HG03565 (cell line): ENCODE measurements around the gene RAB26.

Experiments
- ATAC-seq: cut with Tn5 transposase; IDR thresholded peaks from one replicate; pipeline ENCODE4 v1.9.1; 2021; ENCODE audit warnings: mild to moderate bottlenecking, moderate library complexity; ENCODE audit not compliant: unreplicated experiment

The RAB26 gene

DNA sequence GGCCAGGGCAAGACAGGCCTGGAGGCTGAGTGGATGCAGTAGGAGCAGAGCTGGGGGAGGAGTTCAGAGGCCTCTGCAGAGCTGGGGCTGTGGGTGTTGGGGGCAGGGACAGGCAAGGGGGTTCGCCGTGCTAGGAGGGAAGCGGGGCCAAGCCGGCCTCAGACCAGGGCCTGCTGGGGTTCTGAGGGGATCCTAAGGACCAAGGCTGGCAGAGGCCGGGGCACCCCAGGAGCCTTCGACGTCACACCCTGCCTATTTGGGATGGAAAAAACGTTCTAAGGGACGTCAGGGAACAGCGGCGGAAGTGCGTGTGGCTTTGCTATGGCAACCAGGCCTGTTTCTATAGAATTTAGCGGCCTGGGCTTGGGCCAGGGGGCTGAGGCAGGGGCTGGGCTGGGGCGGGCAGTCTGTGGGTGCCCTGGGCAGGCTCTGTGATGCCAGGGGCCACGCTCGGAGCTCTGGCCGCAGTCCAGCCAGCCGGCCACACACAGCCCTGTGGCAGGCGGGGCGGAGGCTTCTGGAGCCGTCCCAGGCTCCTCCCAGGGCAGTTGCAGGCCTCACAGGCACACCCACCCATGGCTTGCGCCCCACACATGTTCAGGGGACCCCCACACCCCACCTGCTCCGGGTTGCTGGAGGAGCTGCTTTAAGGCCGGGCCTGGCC is 10.9 kb downstream of the RAB26 start:
- ATAC-seq = no peak

DNA sequence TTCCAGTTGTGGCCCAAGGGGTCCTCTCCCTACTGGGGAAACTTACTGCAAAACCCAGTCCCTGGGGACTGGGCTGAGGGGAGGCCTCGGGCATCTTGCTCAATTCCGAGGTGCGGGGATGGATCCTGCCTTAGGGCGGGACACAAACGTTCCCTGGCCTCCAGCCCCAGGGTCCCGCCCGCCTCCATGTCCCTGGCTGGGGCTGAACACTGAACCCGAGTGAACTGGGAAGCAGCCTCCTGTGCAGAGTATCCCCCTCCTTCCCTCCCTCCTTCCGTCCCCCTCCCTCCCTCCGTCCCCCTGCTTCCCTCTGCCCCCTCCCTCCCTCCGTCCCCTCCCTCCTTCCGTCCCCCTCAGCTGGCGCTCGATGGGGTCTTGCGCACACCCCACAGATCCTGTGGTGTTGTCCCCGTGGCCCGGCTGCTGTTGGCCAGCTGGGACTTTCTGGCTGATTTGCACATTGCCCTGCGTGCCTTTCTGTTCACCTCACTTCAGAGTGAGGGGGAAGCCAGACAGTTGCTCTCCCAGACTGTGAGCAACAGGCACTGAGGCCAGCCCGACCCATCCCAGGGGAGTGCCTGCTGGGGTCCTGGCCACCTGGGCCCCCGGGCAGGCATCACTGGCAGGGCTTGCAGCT is 12.6 kb downstream of the RAB26 start:
- no peak for ATAC-seq

DNA sequence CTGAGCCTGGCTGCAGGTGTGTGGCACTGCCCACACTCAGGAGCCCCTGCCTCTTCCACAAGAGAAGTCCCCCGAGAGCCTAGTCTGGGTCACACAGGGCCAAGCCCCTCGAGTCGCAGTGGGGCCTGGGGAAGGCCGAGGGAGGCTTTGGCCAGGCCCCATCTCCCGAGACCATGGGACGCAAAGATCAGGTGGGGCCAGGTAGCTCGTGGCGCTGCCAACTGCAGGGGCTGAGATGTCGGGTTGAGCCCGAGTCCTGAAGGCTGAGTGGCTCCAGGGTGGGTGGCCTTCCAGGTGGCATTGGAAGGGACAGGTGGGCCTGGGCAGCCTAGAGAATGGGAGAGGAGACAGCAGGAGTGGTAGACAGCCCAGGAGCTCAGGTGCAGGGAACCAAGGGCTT is 13.5 kb downstream of the RAB26 start:
- no peak for ATAC-seq

DNA sequence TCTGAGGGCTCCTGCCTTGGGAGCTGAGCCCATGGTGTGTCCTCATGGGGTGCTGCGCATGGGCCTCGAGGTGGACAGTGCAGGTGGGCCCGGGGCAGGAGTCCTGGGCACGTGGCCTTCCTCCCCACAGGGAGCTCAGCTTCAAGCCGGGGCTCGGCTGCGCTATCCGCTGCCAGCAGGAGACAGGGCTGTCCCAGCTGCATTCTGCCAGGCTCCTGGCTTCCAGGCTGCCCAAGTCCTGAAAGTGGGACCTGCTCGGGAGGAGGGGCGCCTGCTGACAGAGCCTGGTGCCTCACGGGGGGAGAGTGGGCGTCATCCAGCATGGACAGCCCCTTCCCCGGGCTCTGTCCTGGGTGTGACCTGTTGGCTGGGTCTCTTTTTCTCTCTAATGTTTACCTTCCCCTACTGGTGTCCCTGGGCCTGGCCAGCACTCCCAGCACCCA is 14.3 kb downstream of the RAB26 start:
- no peak for ATAC-seq

DNA sequence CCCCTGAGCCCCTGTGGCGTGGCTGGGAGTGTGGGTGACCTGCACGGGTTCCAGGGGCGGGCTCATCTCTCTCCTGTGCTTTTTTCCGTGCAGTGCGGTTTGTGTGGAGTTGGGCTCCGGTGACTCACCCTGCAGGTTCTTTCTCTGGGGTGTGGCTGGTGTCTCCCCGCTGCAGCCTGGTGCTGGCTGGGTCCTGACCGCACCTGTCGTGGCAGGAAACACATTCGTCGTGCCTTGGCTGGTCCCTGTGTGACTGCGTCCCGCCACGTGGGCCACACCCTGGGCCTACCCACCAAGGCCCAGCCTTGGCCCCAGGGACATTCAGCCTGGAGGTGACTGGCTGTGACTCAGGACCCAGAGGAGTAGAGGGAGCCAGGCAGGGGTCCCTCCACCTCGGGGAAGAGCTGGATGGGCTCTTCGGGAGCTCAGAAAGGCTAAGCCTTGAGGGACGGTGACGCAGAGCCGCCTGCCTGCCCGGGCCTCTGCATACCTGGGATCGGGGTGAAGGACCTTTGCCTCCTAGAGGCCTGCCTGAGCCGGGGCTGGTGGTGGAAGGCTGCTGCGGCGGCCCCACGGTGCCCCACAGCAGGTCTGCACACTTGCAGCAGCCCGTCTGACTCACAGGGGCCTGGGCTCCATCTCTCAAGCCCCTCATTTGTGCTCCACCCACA is 14.9 kb downstream of the RAB26 start:
- no peak for ATAC-seq

DNA sequence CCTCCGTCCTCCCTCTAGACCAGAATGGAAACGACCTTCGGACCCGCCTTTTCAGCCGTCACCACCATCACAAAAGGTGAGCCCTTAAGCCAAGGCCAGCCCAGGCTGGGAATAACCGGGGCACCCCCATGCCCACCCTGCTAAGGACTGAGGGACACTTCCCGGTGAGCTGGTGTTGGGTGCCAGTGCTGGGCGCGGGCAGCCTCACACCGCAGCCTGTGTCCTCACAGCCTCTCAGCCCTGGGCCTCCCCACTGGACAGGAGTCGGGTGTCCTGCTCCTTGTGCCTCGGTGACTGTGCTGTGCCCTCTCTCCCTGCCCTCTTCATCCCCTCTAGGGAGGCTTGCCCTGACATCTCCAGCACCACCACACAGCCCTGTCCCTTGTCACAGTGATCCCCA is 17.4 kb downstream of the RAB26 start:
- ATAC-seq = no peak

DNA sequence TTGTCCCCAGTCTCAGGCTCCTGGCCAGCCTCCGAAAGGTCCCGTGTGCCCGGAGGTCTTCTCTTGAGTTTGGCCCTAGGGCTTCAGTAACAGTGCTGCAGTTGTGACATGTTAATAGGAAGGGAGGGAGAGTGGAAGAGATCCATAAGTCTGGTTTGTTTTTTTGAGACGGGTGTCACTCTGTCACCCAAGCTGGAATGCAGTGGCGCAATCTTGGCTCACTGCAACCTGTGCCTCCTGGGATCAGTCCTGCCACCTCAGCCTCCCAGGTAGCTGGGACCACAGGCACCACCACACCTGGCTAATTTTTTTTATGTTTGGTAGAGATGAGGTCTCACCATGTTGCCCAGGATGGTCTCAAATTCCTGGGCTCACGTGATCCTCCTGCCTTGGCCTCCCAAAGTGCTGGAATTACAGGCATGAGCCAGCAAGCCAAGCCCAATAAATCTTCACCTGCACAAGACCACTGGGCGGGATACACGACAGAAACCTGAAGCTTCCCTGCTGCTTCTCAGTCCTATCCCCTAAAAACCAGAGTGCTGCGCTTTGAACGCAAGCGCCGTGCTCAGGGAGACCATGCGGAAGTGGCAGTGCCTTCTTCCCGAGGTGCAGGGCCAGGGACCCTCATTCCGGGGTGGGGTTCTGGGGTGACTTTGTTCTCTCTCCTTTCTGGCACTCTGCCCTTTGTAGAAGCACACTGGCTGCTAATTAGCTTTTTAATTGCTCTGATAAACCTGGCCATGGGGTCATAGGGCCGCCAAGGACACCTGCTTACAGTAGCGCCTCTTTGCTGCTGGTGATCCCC is 18.0 kb downstream of the RAB26 start:
- no peak for ATAC-seq

DNA sequence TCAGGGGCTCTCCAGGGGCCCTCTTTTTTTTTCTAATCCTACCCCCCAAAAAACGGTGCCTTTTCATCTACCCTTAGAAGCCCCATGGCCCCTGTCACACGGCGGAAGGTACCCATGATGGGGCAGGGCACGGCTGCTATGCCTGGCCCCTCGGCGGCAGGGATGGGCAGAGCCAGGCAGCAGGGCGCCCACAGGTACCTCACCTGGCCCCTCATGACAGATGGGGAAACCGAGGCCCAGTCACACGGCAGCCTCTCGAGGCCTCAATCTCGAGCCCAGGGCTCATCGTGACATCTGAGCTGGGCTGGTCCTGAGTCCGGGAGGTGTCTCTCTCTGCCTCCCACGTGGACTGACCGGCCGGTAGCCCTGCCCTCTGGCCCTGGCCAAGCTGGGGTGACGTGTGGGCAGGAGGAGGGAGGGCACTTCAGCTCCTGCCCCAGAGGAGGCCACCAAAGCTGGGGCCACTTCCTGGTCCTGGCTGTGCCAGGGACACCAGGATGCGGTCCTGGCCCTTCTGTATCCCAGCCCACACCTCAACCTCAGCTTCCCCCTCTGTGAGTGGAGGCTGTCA is 18.7 kb downstream of the RAB26 start:
- ATAC-seq = no peak

DNA sequence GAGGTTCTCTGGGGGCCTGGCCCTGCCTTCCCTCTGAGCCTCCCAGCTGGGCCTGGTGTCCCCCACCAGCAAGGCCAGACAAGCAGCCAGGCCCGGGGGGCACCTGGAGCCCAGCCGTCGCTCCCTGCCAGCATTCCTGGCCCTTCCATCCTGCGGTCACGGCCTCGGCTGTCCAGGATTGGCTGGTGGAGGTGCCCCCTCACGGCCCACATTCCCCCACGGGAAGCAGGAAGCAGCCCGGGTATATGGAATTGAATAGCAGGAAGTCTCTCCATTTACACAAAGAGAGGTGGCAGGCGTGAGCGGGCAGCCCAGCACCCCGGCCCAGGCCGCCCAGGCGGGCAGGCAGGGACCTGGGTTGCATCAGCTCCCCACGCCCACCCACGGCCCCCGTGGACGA is 21.7 kb downstream of the RAB26 start:
- no peak for ATAC-seq

DNA sequence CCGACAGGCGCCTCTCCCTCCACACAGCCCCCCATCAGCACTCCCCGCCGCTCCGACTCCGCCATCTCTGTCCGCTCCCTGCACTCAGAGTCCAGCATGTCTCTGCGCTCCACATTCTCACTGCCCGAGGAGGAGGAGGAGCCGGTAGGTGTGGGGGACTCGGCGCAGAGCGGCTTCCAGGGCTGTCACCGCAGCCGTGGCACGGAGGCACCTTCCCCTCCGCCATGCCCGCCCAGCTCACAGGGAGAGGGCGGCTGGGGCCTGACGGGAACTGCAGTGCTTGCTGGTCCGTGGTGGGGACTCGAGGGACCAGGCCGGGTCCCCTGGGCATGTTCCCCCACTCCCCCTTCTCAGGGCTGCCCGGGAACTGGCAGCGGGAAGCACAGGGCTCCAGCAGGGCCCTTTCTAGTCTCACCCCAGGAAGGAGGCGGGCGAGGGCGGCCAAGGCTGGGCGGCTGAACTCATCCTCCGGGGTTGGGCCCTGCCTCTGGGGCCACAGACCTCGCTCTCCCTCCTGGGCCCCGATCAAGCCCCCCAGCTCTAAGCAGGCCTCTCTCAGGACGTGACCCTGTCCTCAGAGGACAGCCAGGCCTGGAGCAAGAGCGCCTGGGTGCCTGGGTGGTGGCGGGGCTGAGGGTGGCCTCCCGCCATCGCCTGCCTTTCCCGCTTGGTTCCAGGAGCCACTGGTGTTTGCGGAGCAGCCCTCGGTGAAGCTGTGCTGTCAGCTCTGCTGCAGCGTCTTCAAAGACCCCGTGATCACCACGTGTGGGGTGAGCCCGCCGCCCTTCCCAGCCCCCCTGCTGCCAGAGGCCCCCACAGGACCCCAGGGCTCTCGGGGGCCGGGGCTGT is 22.4 kb downstream of the RAB26 start:
- ATAC-seq = no peak

DNA sequence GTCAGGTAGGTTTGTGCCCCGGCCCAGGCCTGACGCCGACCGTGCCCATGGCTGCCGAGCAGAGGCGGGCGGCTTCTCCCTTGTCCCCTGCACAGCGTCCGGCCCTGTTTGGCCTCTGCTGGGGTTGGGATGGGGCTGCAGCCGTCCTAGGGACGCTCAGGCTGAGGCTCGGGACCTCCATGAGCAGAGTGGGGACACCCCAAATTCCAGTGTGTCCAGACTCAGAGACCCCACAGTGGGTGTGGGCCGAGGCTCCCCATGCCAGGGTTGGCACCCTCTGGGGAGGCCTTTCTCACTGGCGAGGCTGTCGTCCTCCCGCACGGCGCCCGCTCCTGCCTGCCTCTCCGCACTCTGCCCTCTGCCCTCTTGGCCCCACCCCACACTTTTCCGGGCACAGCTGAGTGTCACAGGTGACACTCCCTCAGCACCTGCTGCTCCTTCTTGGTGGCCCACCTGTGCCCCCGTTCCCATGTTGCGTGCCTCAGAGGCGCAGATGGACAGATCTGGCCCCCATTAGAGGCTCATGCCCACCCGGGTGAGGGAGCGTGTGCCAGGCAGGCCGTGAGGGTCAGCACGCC is 23.3 kb downstream of the RAB26 start:
- no peak for ATAC-seq

DNA sequence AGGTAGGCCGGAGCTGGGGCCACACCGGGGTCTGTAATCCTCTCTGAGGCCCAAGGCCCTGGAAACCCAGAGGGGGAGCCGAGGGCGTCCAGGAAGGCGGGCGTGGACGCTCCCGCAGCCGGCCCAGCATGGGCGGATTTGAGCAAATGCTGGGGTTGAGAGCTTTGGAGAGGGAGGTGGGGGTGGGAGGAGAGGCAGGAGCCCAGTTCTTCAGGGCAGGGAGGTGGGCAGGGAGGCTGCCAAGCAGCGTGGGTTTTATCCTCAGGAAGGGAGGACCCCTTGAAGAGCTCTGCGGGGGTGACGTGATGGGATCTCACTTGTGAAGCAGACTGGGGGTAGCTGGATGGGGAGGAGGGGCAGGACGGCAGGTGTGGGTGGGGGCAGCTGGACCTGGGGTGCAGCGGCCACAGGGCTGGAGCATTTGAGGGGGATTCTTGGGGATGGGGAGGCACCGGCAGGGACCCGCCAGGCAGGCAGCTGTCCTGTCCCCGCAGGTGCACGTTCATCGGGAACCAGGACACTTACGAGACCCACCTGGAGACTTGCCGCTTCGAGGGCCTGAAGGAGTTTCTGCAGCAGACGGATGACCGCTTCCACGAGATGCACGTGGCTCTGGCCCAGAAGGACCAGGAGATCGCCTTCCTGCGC is 24.4 kb downstream of the RAB26 start:
- no peak for ATAC-seq

DNA sequence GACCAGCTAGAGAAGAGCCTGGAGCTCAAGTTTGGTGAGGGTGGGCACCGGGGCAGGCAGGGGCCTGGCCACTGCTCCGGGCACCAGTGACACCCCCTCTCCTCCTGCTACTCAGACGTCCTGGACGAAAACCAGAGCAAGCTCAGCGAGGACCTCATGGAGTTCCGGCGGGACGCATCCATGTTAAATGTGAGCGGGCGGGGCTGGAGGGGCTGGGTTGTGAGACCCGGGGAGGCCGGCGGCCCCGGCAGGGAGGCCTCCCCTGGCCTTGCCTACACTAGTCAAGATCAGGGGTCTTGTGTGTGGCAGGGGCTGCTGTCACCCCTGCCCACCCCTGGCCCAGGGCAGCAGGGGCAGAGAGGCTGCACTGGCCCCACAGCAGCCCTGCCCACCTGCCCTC is 24.9 kb downstream of the RAB26 start:
- no peak for ATAC-seq

DNA sequence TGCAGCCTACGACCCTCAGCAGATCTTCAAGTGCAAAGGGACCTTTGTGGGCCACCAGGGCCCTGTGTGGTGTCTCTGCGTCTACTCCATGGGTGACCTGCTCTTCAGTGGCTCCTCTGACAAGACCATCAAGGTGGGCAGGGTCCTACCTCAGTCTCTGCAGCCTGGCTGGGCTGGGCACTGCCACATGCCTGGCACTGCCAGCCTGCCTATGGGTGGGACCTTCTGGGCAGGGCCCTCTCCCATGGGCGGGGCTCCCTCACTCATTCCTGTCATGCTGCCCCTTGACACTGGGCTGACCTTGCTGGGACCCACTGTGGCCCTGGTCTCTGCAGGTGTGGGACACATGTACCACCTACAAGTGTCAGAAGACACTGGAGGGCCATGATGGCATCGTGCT is 25.5 kb downstream of the RAB26 start:
- ATAC-seq = no peak

DNA sequence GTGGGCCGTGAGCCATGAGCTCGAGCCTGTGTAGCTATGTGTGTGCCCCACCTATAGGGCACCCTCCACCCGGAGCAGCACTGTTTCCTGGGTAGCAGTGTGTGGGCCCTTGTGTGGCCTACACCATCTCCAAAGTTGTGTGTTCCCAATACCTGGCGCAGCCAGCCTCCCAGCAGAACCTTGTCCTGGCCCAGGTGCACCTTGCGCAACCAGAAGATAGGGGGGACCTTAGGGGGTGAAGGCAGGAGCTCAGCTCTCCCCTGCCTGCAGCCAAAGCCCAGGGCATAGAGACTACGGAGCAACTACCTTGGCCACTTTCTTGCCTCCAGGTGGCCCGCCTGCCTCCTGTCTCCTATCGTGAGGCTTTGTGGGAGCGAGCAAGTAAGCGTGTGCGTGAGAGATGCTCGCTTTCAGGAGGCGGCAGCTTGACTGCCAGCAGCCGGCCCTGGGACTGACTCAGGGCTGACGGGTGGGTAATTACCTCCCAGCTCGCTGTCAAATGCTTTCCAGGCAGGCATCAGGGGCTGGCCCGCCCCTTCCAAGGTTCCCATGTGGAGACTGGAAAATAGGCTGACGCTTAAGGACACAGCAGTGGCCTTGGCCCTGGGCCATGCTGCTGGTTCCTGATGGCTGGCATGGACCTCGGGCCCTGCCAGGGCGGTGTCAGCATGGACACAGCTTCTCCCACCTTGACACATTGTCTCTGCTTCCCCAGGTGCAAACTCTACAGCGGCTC is 26.1 kb downstream of the RAB26 start:
- no peak for ATAC-seq

DNA sequence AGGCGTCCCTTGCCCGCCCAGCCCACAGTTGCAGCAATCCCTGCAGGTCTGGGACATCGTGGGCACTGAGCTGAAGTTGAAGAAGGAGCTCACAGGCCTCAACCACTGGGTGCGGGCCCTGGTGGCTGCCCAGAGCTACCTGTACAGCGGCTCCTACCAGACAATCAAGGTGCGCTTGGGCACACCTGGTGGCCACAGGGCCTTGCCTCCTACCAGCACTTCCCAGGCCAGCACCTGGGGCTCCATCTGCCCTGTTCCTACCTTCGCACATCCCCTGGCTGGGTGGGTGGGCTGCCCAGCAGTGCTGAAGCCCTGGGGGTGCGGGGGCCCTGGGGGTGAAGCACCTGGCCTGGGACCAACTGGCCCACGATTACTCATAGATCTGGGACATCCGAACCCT is 27.0 kb downstream of the RAB26 start:
- ATAC-seq = no peak

DNA sequence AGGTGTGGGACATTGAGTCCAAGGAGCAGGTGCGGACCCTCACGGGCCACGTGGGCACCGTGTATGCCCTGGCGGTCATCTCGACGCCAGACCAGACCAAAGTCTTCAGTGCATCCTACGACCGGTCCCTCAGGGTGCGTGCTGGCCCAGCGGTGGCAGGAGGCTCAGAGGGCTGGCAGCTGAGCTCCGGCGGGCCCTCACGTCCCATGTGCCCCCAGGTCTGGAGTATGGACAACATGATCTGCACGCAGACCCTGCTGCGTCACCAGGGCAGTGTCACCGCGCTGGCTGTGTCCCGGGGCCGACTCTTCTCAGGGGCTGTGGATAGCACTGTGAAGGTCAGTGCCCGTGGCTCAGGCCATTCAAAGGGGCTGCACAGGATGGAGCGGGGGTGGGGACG is 27.6 kb downstream of the RAB26 start:
- no peak for ATAC-seq

DNA sequence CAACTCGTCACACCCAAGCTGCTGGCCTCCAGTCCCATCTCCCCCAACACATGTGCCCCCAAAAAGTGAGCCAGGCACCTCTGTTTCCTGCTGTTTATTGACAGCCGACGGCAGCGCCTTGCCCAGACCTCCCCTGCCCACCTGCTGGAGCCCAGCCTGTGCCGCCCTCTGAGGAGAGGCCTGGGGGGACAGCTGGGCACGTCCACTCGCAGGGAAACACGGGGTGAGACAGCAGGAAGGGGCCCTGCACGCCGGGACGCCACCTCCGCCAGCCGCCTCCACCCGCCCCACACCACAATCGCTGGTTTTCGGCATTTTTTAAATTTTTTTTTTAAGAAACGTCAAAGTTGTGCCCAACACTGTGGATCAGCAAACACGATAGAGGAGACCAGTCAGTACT is 28.7 kb downstream of the RAB26 start:
- no peak for ATAC-seq

DNA sequence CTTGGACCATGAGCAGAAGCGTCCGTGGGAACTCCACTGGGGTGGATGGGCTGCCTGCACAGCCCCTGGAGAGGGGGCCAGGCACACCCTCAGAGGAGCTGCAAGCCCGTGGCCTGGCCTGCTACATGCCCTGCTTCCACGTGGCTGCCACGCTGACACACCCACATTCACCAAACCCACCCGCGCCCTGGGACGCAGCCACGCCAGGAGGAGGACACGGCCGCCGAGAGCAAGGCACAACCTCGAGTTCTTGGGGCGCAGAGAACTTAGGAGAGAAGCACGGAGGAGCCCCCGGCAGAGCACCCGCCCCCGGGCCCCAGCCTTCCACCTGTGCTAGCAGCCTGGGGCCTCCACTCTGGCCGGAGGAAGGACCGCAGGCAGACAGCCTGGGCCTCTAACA is 29.1 kb downstream of the RAB26 start:
- no peak for ATAC-seq
